SK-N-SH (cell line): Measurements from ENCODE around the gene CEACAM7. TPM values are rescaled to one million over a fixed set of nuclear protein-coding genes. Genes with fewer than 3 reads are reported as not detected.

Experiments
- CTCF ChIA-PET: fragments of 300-600, 350-600 bp; formaldehyde crosslinking; extraction: SDS; loops from one replicate; lab custom pipeline; 2021; lab: Yijun Ruan, JAX
- POLR2A ChIA-PET: fragments of 350-600 bp; sonication (Branson Sonifier 250); formaldehyde crosslinking; extraction: SDS; loops from one replicate; lab custom pipeline; 2020; ENCODE audit warnings: antibody characterized with exemption, inconsistent platforms; lab: Yijun Ruan, JAX
- DNase-seq: peaks from one replicate; pipeline ENCODE4 v3.0.0; 2012
- H2AFZ ChIP-seq: fragments of 200-600 bp; sonication (generic); 2 replicates; pipeline ENCODE4 v1.8.1; 2016; ENCODE audit warnings: antibody characterized with exemption, mild to moderate bottlenecking, low read depth
- H3F3A ChIP-seq: fragments of 200-600 bp; sonication (generic); replicated peaks from 2 replicates; pipeline ENCODE3; 2016; ENCODE audit warnings: antibody characterized with exemption, mild to moderate bottlenecking; ENCODE audit not compliant: insufficient read depth
- H3K27ac ChIP-seq, 2 experiments: fragments of 200-500 bp in 1 of 2; fragments of 200-600 bp in 1 of 2; sonication (Bioruptor generic) in 1 of 2; sonication (generic), shearing (Covaris generic) in 1 of 2; 2 replicates each; pipeline versions ENCODE4 v1.5.1 to v1.6.1; 2014 to 2016; ENCODE audit warnings: low read depth in 2 of 2, inconsistent platforms in 1 of 2, low read length in 1 of 2, mild to moderate bottlenecking in 1 of 2, mixed read lengths in 1 of 2
- H3K27me3 ChIP-seq: fragments of 200-600 bp; sonication (generic), shearing (Covaris generic); 2 replicates; pipeline ENCODE4 v1.6.1; 2016; ENCODE audit warnings: mixed run types; ENCODE audit not compliant: insufficient read depth
- H3K36me3 ChIP-seq, 2 experiments: fragments of 200-500 bp in 1 of 2; fragments of 200-600 bp in 1 of 2; sonication (Bioruptor generic) in 1 of 2; sonication (generic) in 1 of 2; replicated peaks in 1 of 2; 2 replicates each; pipeline versions ENCODE3 to v1.5.1; 2014 to 2016; ENCODE audit warnings: low read length in 1 of 2, mild to moderate bottlenecking in 1 of 2; ENCODE audit not compliant: insufficient read depth in 2 of 2, control insufficient read depth in 1 of 2
- H3K4me1 ChIP-seq, 2 experiments: fragments of 200-500 bp in 1 of 2; fragments of 200-600 bp in 1 of 2; sonication (Bioruptor generic) in 1 of 2; sonication (generic), shearing (Covaris generic) in 1 of 2; 2 replicates each; pipeline versions ENCODE4 v1.5.1 to v1.6.1; 2014 to 2016; ENCODE audit warnings: low read depth in 1 of 2, low read length in 1 of 2, mixed run types in 1 of 2; ENCODE audit not compliant: insufficient read depth in 2 of 2, control insufficient read depth in 1 of 2
- H3K4me2 ChIP-seq: fragments of 200-600 bp; sonication (generic), shearing (Covaris generic); 2 replicates; pipeline ENCODE4 v1.6.1; 2017; ENCODE audit warnings: mixed run types
- H3K4me3 ChIP-seq, 2 experiments: fragments of 200-500 bp in 1 of 2; fragments of 200-600 bp in 1 of 2; sonication (Bioruptor generic) in 1 of 2; sonication (generic), shearing (Covaris generic) in 1 of 2; 2 replicates each; pipeline versions ENCODE4 v1.5.1 to v1.8.1; 2014 to 2016; ENCODE audit warnings: low read depth in 2 of 2, inconsistent platforms in 1 of 2, low read length in 1 of 2, mild to moderate bottlenecking in 1 of 2, mixed read lengths in 1 of 2, moderate library complexity in 1 of 2
- H3K79me2 ChIP-seq: fragments of 200-600 bp; sonication (generic); 2 replicates; pipeline ENCODE4 v1.8.1; 2017; ENCODE audit warnings: mild to moderate bottlenecking; ENCODE audit not compliant: insufficient read depth
- H3K9ac ChIP-seq: fragments of 200-600 bp; sonication (generic); 2 replicates; pipeline ENCODE4 v1.6.1; 2017; ENCODE audit warnings: mixed run types
- H3K9me2 ChIP-seq: fragments of 200-600 bp; sonication (generic); 2 replicates; pipeline ENCODE4 v1.6.1; 2017; ENCODE audit warnings: mixed run types
- H3K9me3 ChIP-seq: fragments of 200-600 bp; sonication (generic); 2 replicates; pipeline ENCODE4 v1.6.1; 2017; ENCODE audit warnings: mixed run types, mild to moderate bottlenecking, moderate library complexity
- H4K20me1 ChIP-seq: fragments of 200-600 bp; sonication (generic); 2 replicates; pipeline ENCODE4 v1.6.1; 2017; ENCODE audit warnings: mild to moderate bottlenecking, mixed run types; ENCODE audit not compliant: insufficient read depth
- FOSL2 ChIP-seq: IDR thresholded peaks from 2 replicates; pipeline ENCODE4 v1.4.0; 2012; ENCODE audit warnings: low read depth, mild to moderate bottlenecking, moderate library complexity, borderline replicate concordance
- FOXJ3 ChIP-seq: sonication (generic); formaldehyde crosslinking; IDR thresholded peaks from 2 replicates; pipeline ENCODE4 v1.5.1; 2020; ENCODE audit warnings: mild to moderate bottlenecking, missing genetic modification reagents
- FOXM1 ChIP-seq: IDR thresholded peaks from 2 replicates; pipeline ENCODE4 v1.4.0; 2012; ENCODE audit warnings: low read depth, mild to moderate bottlenecking
- GABPA ChIP-seq: IDR thresholded peaks from 2 replicates; pipeline ENCODE4 v1.4.0; 2012; ENCODE audit warnings: low read depth, mild to moderate bottlenecking
- GATA2 ChIP-seq: sonication (generic); formaldehyde crosslinking; IDR thresholded peaks from 2 replicates; pipeline ENCODE4 v1.5.0; 2020; ENCODE audit warnings: mild to moderate bottlenecking, missing genetic modification reagents
- JUND ChIP-seq: IDR thresholded peaks from 2 replicates; pipeline ENCODE4 v1.4.0; 2012
- MEF2A ChIP-seq: IDR thresholded peaks from 2 replicates; pipeline ENCODE4 v1.4.0; 2012; ENCODE audit warnings: low read depth, borderline replicate concordance
- NFIC ChIP-seq: IDR thresholded peaks from 2 replicates; pipeline ENCODE4 v1.4.0; 2012; ENCODE audit warnings: borderline replicate concordance
- RCOR1 ChIP-seq: fragments of 150-350 bp; IDR thresholded peaks from 2 replicates; pipeline ENCODE4 v1.6.1; 2017; ENCODE audit warnings: antibody characterized with exemption, low read length
- RXRA ChIP-seq: IDR thresholded peaks from 2 replicates; pipeline ENCODE4 v1.4.0; 2012; ENCODE audit warnings: low read depth, mild to moderate bottlenecking, borderline replicate concordance
- TAF1 ChIP-seq: IDR thresholded peaks from 2 replicates; pipeline ENCODE4 v1.6.1; 2012; ENCODE audit warnings: low read depth, mild to moderate bottlenecking, low read length, moderate library complexity, borderline replicate concordance
- TCF12 ChIP-seq: IDR thresholded peaks from 2 replicates; pipeline ENCODE4 v1.4.0; 2012
- TEAD4 ChIP-seq: IDR thresholded peaks from 2 replicates; pipeline ENCODE4 v1.4.0; 2012; ENCODE audit warnings: mild to moderate bottlenecking, borderline replicate concordance; ENCODE audit not compliant: insufficient read depth
- whole genome bisulfite sequencing: methylation state at CpG from one replicate; pipeline ENCODE4 v1.1.6; 2017; ENCODE audit warnings: low lambda C conversion rate; 5-methylcytosine and 5-hydroxymethylcytosine counted together
- polyA plus RNA-seq, 3 experiments: library from polyadenylated mRNA; depleted of rRNA; stranded (reverse); fragments of >200 nt; gene quantifications; 2 replicates each; pipeline ENCODE4 v1.2.3, GENCODE V29; 2012
- TF ChIP-seq, protein P1 (sequence below): IDR thresholded peaks from 2 replicates; pipeline ENCODE4; 2012
- TF ChIP-seq, protein P2 (sequence below): IDR thresholded peaks from 2 replicates; pipeline ENCODE4 v1.6.1; 2012; ENCODE audit warnings: mild to moderate bottlenecking, low read depth, low read length, moderate library complexity
- TF ChIP-seq, protein P3 (sequence below): IDR thresholded peaks from 2 replicates; pipeline ENCODE4 v1.4.0; 2012; ENCODE audit warnings: low read depth
- TF ChIP-seq, protein P4 (sequence below): IDR thresholded peaks from 2 replicates; pipeline ENCODE4 v1.4.0; 2012; ENCODE audit warnings: low read depth, borderline replicate concordance

The CEACAM7 gene
- polyA plus RNA-seq, 1 of the 3 experiments (the other 2 are of a cell fraction) = not detected

DNA sequence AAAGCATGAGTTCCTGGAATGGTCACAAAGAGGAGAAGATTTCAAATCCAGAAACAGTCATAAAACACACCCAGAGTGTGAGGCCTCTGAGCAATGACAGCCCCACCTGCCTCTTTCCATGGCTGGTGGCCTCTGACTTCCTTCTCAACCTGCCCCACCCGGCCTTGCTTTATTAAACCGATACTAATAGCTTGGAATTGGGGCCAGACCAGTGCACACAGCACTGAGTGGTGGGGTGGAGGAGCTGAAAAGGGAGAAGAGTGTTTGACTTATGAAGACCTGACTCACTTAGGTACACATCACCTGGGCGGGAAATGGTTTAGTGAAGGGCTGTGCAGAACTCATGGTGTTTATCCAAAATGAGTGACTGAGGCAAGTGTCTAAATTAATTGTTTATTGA, 46.5 kb upstream of the CEACAM7 start:
- 2% methylated on average over 3 of the region's 3 CpGs for WGBS
- ChIA-PET POLR2A (no interaction called here), CTCF (interaction anchor here (0.9 to 2.9 kb wide), 3 partner anchors 12 to 60 kb away, joined by 3 to 15 read pairs (median 3); no protein-coding TSS in a partner anchor)
- no peaks in the 10 kb centered on the region for H3K79me2 ChIP-seq
- H3K9me3 ChIP-seq = no peaks in the 10 kb centered on the region
- no peak overlapping the region for H3K9ac ChIP-seq
- no peak overlapping the region for H3K27ac ChIP-seq
- H3K9me2 ChIP-seq = no peaks in the 10 kb centered on the region
- H3K36me3 ChIP-seq = no peaks in the 10 kb centered on the region
- TF ChIP-seq FOSL2 (no peak), TCF12 (no peak), GABPA (no peak), FOXJ3 (CRISPR knock-in tag) (no peak), GATA2 (CRISPR knock-in tag) (no peak), MEF2A (no peak), TEAD4 (no peak)
- TF ChIP-seq, protein P1, sequence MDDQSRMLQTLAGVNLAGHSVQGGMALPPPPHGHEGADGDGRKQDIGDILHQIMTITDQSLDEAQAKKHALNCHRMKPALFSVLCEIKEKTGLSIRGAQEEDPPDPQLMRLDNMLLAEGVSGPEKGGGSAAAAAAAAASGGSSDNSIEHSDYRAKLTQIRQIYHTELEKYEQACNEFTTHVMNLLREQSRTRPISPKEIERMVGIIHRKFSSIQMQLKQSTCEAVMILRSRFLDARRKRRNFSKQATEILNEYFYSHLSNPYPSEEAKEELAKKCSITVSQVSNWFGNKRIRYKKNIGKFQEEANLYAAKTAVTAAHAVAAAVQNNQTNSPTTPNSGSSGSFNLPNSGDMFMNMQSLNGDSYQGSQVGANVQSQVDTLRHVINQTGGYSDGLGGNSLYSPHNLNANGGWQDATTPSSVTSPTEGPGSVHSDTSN = no peak
- TF ChIP-seq, protein P2, sequence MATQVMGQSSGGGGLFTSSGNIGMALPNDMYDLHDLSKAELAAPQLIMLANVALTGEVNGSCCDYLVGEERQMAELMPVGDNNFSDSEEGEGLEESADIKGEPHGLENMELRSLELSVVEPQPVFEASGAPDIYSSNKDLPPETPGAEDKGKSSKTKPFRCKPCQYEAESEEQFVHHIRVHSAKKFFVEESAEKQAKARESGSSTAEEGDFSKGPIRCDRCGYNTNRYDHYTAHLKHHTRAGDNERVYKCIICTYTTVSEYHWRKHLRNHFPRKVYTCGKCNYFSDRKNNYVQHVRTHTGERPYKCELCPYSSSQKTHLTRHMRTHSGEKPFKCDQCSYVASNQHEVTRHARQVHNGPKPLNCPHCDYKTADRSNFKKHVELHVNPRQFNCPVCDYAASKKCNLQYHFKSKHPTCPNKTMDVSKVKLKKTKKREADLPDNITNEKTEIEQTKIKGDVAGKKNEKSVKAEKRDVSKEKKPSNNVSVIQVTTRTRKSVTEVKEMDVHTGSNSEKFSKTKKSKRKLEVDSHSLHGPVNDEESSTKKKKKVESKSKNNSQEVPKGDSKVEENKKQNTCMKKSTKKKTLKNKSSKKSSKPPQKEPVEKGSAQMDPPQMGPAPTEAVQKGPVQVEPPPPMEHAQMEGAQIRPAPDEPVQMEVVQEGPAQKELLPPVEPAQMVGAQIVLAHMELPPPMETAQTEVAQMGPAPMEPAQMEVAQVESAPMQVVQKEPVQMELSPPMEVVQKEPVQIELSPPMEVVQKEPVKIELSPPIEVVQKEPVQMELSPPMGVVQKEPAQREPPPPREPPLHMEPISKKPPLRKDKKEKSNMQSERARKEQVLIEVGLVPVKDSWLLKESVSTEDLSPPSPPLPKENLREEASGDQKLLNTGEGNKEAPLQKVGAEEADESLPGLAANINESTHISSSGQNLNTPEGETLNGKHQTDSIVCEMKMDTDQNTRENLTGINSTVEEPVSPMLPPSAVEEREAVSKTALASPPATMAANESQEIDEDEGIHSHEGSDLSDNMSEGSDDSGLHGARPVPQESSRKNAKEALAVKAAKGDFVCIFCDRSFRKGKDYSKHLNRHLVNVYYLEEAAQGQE = no peak
- TF ChIP-seq, protein P3, sequence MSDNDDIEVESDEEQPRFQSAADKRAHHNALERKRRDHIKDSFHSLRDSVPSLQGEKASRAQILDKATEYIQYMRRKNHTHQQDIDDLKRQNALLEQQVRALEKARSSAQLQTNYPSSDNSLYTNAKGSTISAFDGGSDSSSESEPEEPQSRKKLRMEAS = no peak
- TF ChIP-seq, protein P4, sequence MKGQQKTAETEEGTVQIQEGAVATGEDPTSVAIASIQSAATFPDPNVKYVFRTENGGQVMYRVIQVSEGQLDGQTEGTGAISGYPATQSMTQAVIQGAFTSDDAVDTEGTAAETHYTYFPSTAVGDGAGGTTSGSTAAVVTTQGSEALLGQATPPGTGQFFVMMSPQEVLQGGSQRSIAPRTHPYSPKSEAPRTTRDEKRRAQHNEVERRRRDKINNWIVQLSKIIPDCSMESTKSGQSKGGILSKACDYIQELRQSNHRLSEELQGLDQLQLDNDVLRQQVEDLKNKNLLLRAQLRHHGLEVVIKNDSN = no peak
- TF ChIP-seq, all 33 proteins: peak for 0
- Histone ChIP-seq H3K4me3 (no peak overlapping the region), H2AFZ (no peak overlapping the region), H3K27me3 (peaks cover 39% of the 10 kb centered on the region), H3F3A (no peaks in the 10 kb centered on the region), H4K20me1 (no peaks in the 10 kb centered on the region), H3K4me1 (no peaks in the 10 kb centered on the region), H3K4me2 (no peak overlapping the region)
- DNase-seq = no peak

DNA sequence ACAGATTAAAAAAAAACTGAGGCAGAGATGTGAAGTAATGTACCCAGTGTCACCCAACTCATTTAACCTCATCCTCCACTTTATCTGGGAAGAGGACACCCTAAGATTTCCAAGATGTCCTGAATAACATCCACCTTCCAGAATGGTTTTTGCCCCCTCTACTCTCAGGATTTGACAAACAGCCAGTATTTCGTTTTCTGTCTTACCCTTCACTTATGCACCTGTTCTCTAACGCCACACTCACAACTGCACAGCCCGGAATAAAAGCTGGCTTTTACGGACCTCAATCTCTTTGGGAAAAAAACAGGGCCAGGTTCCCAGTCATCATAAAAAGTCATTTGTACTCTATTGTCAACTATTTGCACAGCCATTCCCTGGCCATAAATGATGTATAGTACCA, 46.1 kb upstream of the CEACAM7 start:
- H3K4me3 ChIP-seq = no peak overlapping the region
- ChIA-PET POLR2A (no interaction called here), CTCF (interaction anchor here (0.9 to 1.0 kb wide), 2 partner anchors 13 to 60 kb away, joined by 3 read pairs; no protein-coding TSS in a partner anchor)
- no peaks in the 10 kb centered on the region for H3K79me2 ChIP-seq
- no peaks in the 10 kb centered on the region for H4K20me1 ChIP-seq
- H3K4me1 ChIP-seq = no peaks in the 10 kb centered on the region
- H3K4me2 ChIP-seq = no peak overlapping the region
- H3F3A ChIP-seq = no peaks in the 10 kb centered on the region
- H3K9me2 ChIP-seq = no peaks in the 10 kb centered on the region
- H3K9me3 ChIP-seq = no peaks in the 10 kb centered on the region
- H3K9ac ChIP-seq = no peak overlapping the region
- H3K27me3 ChIP-seq = peaks cover 40% of the 10 kb centered on the region
- H3K27ac ChIP-seq = no peak overlapping the region
- DNase-seq = no peak
- H2AFZ ChIP-seq = no peak overlapping the region
- WGBS = 19% methylated on average over 4 of the region's 4 CpGs
- no peaks in the 10 kb centered on the region for H3K36me3 ChIP-seq
- TF ChIP-seq TAF1 (no peak), JUND (no peak), RXRA (no peak), RCOR1 (no peak), FOXM1 (no peak), MEF2A (no peak), NFIC (no peak)
- TF ChIP-seq, protein P4 = no peak
- TF ChIP-seq, protein P2 = no peak
